ENCODE data around the gene AXL.

AXL gene

DNA sequence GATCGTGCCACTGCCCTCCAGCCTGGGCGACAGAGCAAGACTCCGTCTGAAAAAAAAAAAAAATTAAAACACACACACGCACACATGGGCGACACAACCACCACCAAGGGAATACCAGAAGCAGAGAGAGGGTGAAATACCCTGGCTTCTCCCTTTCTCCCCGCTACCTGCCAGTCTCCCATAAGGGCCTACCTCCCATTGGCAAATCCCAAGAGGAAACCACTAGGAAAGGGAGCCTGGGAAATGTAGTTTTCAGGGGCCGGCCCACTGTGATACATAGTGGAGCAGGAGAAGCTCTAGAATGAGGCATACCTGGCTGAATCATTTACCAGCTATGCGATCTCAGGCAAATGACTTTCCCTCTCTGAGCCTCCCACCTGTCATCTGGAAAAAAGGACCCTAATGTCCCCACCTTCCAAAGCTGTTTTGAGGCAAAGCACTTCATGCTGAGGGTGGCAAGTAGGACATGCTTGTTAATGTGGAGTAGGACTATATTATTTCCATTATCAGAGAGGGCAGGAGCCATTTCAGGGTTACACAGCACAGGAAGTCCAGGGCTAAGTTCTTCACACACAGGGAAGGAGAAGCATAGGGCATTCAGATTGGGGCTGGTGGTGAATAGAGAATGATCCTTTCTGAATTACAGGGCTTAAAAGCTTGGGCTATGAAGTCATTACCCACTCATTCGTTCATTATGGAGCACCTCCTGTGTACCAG is 30.8 kb downstream of the AXL start:
- TF ChIP-seq CTCF (IDR thresholded peaks at IDR 0.05): no peak

DNA sequence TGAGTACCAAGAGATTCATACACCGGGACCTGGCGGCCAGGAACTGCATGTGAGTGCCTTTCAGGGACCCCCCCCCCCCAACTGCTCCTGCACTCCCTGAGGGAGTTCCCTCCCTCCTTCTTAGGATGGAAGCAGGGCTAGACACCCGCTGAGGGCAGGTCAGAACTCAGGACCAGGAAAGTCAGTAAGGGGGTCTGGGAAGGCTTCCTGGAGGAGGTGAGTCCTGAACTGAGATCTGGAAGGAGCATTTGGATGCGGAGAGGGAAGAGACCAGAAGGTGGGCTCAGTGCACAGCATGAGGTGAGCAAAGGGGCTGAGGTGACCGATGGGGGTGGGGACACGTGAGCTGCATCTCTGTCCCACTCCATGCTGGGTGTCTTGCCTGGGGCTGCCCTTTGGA is 34.6 kb downstream of the AXL start:
- TF ChIP-seq CTCF (IDR thresholded peaks at IDR 0.05): no peak

- no peak for TF ChIP-seq CTCF (IDR thresholded peaks at IDR 0.05)
Measured at GRCh38 chr19:41255171-41255570, 36.1 kb downstream of the AXL start.

- TF ChIP-seq CTCF (IDR thresholded peaks at IDR 0.05): no peak
Measured at GRCh38 chr19:41261474-41262190, 42.6 kb downstream of the AXL start.

- TF ChIP-seq CTCF (IDR thresholded peaks at IDR 0.05): no peak
Measured at GRCh38 chr19:41263042-41263849, 44.2 kb downstream of the AXL start.

GRCh38 chr19:41263850-41264580 is 45.0 kb downstream of the AXL start, which contains the start of gene HNRNPUL1:
Gene HNRNPUL1 (plus strand): TSS chr19:41264372. CDS start chr19:41264504, 132 bp downstream.
- TF ChIP-seq CTCF (IDR thresholded peaks at IDR 0.05): no peak; the same call in 1 of the 2 replicates

All from LNCAP (cell line).